NB4 (cell line): Measurements from ENCODE around the gene GAA.

Experiments
- CTCF ChIP-seq: IDR thresholded peaks from one replicate; pipeline ENCODE4 v1.5.1; 2012; ENCODE audit warnings: low read depth, low read length
- POLR2A ChIP-seq: IDR thresholded peaks from 2 replicates; pipeline ENCODE4 v1.6.1; 2011; ENCODE audit warnings: mild to moderate bottlenecking; ENCODE audit not compliant: insufficient read length; ENCODE audit errors: extremely low read depth

- TF ChIP-seq POLR2A (no peak), CTCF (no peak)
These were observed 50.8 kb downstream of the GAA start for GRCh38 chr17:80152081-80152702.
